ENCODE data around the gene RNASEH2B. TPM values are rescaled to one million over a fixed set of nuclear protein-coding genes. Genes with fewer than 3 reads are reported as not detected.

RNASEH2B gene
- polyA plus RNA-seq, 1 donor from 2014 or later = 25.2 TPM

GRCh38 chr13:50905256-50905655, 4.3 kb upstream of the RNASEH2B start:
- peaks cover 8% of the 10 kb centered on the region for H3K27me3 ChIP-seq (ENCODE audit: insufficient read depth, low read depth, low read length)
- TF ChIP-seq REST (IDR thresholded peaks at IDR 0.05; ENCODE audit: borderline replicate concordance) = no peak
- no peak for TF ChIP-seq MXI1 (conservative IDR thresholded peaks at IDR 0.05; ENCODE audit: poor library complexity, severe bottlenecking)
- TF ChIP-seq EP300 (conservative IDR thresholded peaks at IDR 0.05; ENCODE audit: poor library complexity, severe bottlenecking) = no peak
- no peak for TF ChIP-seq RAD21 (conservative IDR thresholded peaks at IDR 0.05)
- TF ChIP-seq, protein P1, sequence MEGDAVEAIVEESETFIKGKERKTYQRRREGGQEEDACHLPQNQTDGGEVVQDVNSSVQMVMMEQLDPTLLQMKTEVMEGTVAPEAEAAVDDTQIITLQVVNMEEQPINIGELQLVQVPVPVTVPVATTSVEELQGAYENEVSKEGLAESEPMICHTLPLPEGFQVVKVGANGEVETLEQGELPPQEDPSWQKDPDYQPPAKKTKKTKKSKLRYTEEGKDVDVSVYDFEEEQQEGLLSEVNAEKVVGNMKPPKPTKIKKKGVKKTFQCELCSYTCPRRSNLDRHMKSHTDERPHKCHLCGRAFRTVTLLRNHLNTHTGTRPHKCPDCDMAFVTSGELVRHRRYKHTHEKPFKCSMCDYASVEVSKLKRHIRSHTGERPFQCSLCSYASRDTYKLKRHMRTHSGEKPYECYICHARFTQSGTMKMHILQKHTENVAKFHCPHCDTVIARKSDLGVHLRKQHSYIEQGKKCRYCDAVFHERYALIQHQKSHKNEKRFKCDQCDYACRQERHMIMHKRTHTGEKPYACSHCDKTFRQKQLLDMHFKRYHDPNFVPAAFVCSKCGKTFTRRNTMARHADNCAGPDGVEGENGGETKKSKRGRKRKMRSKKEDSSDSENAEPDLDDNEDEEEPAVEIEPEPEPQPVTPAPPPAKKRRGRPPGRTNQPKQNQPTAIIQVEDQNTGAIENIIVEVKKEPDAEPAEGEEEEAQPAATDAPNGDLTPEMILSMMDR (IDR thresholded peaks at IDR 0.05; ENCODE audit: poor library complexity, severe bottlenecking) = no peak
- no peak for TF ChIP-seq POLR2AphosphoS5 (IDR thresholded peaks at IDR 0.05)
- TF ChIP-seq EZH2 (IDR thresholded peaks at IDR 0.05; ENCODE audit: borderline replicate concordance, insufficient read depth, low read length, poor library complexity, severe bottlenecking) = no peak
- no peak for TF ChIP-seq SMC3 (conservative IDR thresholded peaks at IDR 0.05; ENCODE audit: poor library complexity)
- no peak for TF ChIP-seq TAF1 (IDR thresholded peaks at IDR 0.05; ENCODE audit: low read depth)
- no peak overlapping the region for H3K4me2 ChIP-seq (ENCODE audit: low read length)
- H3K4me3 ChIP-seq (ENCODE audit: low read length) = no peak overlapping the region
- H3K27ac ChIP-seq (ENCODE audit: low read length) = no peak overlapping the region
- no peaks in the 10 kb centered on the region for H3F3A ChIP-seq (ENCODE audit: insufficient read depth, low read length, poor library complexity, severe bottlenecking)
- no peaks in the 10 kb centered on the region for H3K79me2 ChIP-seq (replicated peaks; ENCODE audit: insufficient read depth, low read length)
- H3K9me2 ChIP-seq (ENCODE audit: insufficient read depth, low read length) = no peaks in the 10 kb centered on the region
- no peaks in the 10 kb centered on the region for H3K36me3 ChIP-seq (ENCODE audit: insufficient read depth, low read length)
- H2AFZ ChIP-seq (ENCODE audit: low read depth, low read length) = no peak overlapping the region
- H3K9ac ChIP-seq (ENCODE audit: low read length) = no peak overlapping the region
- no peaks in the 10 kb centered on the region for H4K20me1 ChIP-seq (ENCODE audit: insufficient read depth)
- no peaks in the 10 kb centered on the region for H3K9me3 ChIP-seq (ENCODE audit: low read length)

GRCh38 chr13:50907781-50908180, 1.8 kb upstream of the RNASEH2B start:
- H3K27ac ChIP-seq (ENCODE audit: low read length) = no peak overlapping the region
- TF ChIP-seq EZH2 (IDR thresholded peaks at IDR 0.05; ENCODE audit: borderline replicate concordance, insufficient read depth, low read length, poor library complexity, severe bottlenecking) (no peak), REST (IDR thresholded peaks at IDR 0.05; ENCODE audit: borderline replicate concordance) (no peak), EP300 (conservative IDR thresholded peaks at IDR 0.05; ENCODE audit: poor library complexity, severe bottlenecking) (no peak), TAF1 (IDR thresholded peaks at IDR 0.05; ENCODE audit: low read depth) (no peak)

More at GRCh38 chr13:50907781-50908180, 1.8 kb upstream of the RNASEH2B start:
- no peak overlapping the region for H3K9ac ChIP-seq (ENCODE audit: low read length)
- no peaks in the 10 kb centered on the region for H3F3A ChIP-seq (ENCODE audit: insufficient read depth, low read length, poor library complexity, severe bottlenecking)
- H3K36me3 ChIP-seq (ENCODE audit: insufficient read depth, low read length) = no peaks in the 10 kb centered on the region
- no peak overlapping the region for H2AFZ ChIP-seq (ENCODE audit: low read depth, low read length)
- H3K4me3 ChIP-seq (ENCODE audit: low read length) = no peak overlapping the region
- H3K4me2 ChIP-seq (ENCODE audit: low read length) = no peak overlapping the region
- H3K27me3 ChIP-seq (ENCODE audit: insufficient read depth, low read depth, low read length) = peaks cover 8% of the 10 kb centered on the region
- no peaks in the 10 kb centered on the region for H3K9me2 ChIP-seq (ENCODE audit: insufficient read depth, low read length)
- H3K79me2 ChIP-seq (replicated peaks; ENCODE audit: insufficient read depth, low read length) = no peaks in the 10 kb centered on the region
- H3K9me3 ChIP-seq (ENCODE audit: low read length) = no peaks in the 10 kb centered on the region
- H4K20me1 ChIP-seq (ENCODE audit: insufficient read depth) = no peaks in the 10 kb centered on the region

All from neural cell (in vitro differentiated cells).